Astrocyte (in vitro differentiated cells and primary cell): ENCODE data around the gene KCNQ5. TPM values are rescaled to one million over a fixed set of nuclear protein-coding genes. Genes with fewer than 3 reads are reported as not detected.

Experiments
- DNase-seq: peaks from one replicate; pipeline ENCODE4 v3.0.0-alpha.2; 2010; ENCODE audit warnings: low read depth
- FAIRE-seq: peaks from 2 replicates; lab custom pipeline; 2011; peaks lifted over from hg19 to GRCh38; lab: Jason Lieb, UNC
- H2AFZ ChIP-seq: 2 replicates; pipeline ENCODE4 v1.6.0; 2012; ENCODE audit warnings: low read depth, low read length, inconsistent platforms
- H3K27ac ChIP-seq: 2 replicates; pipeline ENCODE4 v1.5.1; 2011; ENCODE audit warnings: low read depth, low read length, inconsistent platforms
- H3K27me3 ChIP-seq: 2 replicates; pipeline ENCODE4 v1.6.0; 2011; ENCODE audit warnings: low read length, inconsistent platforms; ENCODE audit not compliant: insufficient read depth
- H3K36me3 ChIP-seq: 2 replicates; pipeline ENCODE4 v1.5.1; 2011; ENCODE audit warnings: low read length, inconsistent platforms; ENCODE audit not compliant: insufficient read depth
- H3K4me1 ChIP-seq: 2 replicates; pipeline ENCODE4 v1.5.1; 2011; ENCODE audit warnings: low read length, inconsistent platforms; ENCODE audit not compliant: insufficient read depth
- H3K4me2 ChIP-seq: 2 replicates; pipeline ENCODE4 v1.6.0; 2012; ENCODE audit warnings: low read length, inconsistent platforms
- H3K4me3 ChIP-seq: 2 replicates; pipeline ENCODE4 v1.5.1; 2011; ENCODE audit warnings: low read depth, mild to moderate bottlenecking, low read length, inconsistent platforms; ENCODE audit not compliant: insufficient read depth
- H3K79me2 ChIP-seq: 2 replicates; pipeline ENCODE4 v1.6.0; 2012; ENCODE audit warnings: mild to moderate bottlenecking, low read length, inconsistent platforms; ENCODE audit not compliant: insufficient read depth
- H3K9ac ChIP-seq: 2 replicates; pipeline ENCODE4 v1.6.0; 2012; ENCODE audit warnings: mild to moderate bottlenecking, low read length, inconsistent platforms
- H3K9me3 ChIP-seq: 2 replicates; pipeline ENCODE4 v1.5.1; 2012; ENCODE audit warnings: low read depth, mild to moderate bottlenecking, low read length, inconsistent platforms; ENCODE audit not compliant: insufficient read depth
- H4K20me1 ChIP-seq: 2 replicates; pipeline ENCODE4 v1.6.0; 2012; ENCODE audit warnings: low read length, inconsistent platforms; ENCODE audit not compliant: insufficient read depth
- H3K27ac Mint-ChIP-seq: one replicate; pipeline ENCODE4 v1.8.0; 2021; ENCODE audit warnings: mild to moderate bottlenecking, mixed read lengths; ENCODE audit not compliant: unreplicated experiment
- H3K27me3 Mint-ChIP-seq: one replicate; pipeline ENCODE4 v1.8.0; 2021; ENCODE audit warnings: low read depth, mixed read lengths; ENCODE audit not compliant: unreplicated experiment
- H3K36me3 Mint-ChIP-seq: one replicate; pipeline ENCODE4 v1.8.0; 2021; ENCODE audit warnings: low read depth, mixed read lengths; ENCODE audit not compliant: unreplicated experiment
- H3K4me1 Mint-ChIP-seq: one replicate; pipeline ENCODE4 v1.8.0; 2021; ENCODE audit warnings: low read depth, mixed read lengths; ENCODE audit not compliant: unreplicated experiment
- H3K4me3 Mint-ChIP-seq: one replicate; pipeline ENCODE4 v1.8.0; 2021; ENCODE audit warnings: mild to moderate bottlenecking, moderate library complexity, mixed read lengths; ENCODE audit not compliant: unreplicated experiment
- H3K9me3 Mint-ChIP-seq: one replicate; pipeline ENCODE4 v1.8.0; 2021; ENCODE audit warnings: mild to moderate bottlenecking, mixed read lengths; ENCODE audit not compliant: unreplicated experiment
- CTCF ChIP-seq: IDR thresholded peaks from 2 replicates; pipeline ENCODE4 v1.5.1; 2011; ENCODE audit warnings: low read depth, mild to moderate bottlenecking, inconsistent platforms, low read length, moderate library complexity; ENCODE audit not compliant: insufficient read depth
- EZH2 ChIP-seq: IDR thresholded peaks from 2 replicates; pipeline ENCODE4 v1.6.1; 2012; ENCODE audit warnings: mild to moderate bottlenecking, low read length, inconsistent platforms; ENCODE audit not compliant: insufficient read depth
- total RNA-seq: library from RNA; stranded (reverse); gene quantifications from 2 replicates; pipeline ENCODE4 v1.2.1, GENCODE V29; 2021

Gene KCNQ5
- total RNA-seq, 1 donor from 2014 or later: 2.0 TPM

GRCh38 chr6:72761761-72762160 lies 139.9 kb downstream of the KCNQ5 start:
- no peak overlapping the region for H3K27ac ChIP-seq
- no peak for FAIRE-seq
- no peak overlapping the region for H3K4me3 Mint-ChIP-seq
- H3K27ac Mint-ChIP-seq: no peak overlapping the region
- H3K4me1 Mint-ChIP-seq: peaks cover 9% of the 10 kb centered on the region
- H2AFZ ChIP-seq: no peak overlapping the region
- TF ChIP-seq EZH2: no peak
- TF ChIP-seq CTCF: no peak
- H3K9ac ChIP-seq: no peak overlapping the region
- no peaks in the 10 kb centered on the region for H3K36me3 ChIP-seq
- no peaks in the 10 kb centered on the region for H3K36me3 Mint-ChIP-seq
- H3K4me3 ChIP-seq: no peak overlapping the region
- peaks cover 2% of the 10 kb centered on the region for H3K27me3 Mint-ChIP-seq
- H3K4me2 ChIP-seq: no peak overlapping the region
- no peaks in the 10 kb centered on the region for H3K27me3 ChIP-seq
- no peaks in the 10 kb centered on the region for H3K9me3 Mint-ChIP-seq
- H3K4me1 ChIP-seq: peaks cover 9% of the 10 kb centered on the region
- no peaks in the 10 kb centered on the region for H4K20me1 ChIP-seq
- no peaks in the 10 kb centered on the region for H3K79me2 ChIP-seq
- H3K9me3 ChIP-seq: no peaks in the 10 kb centered on the region
- DNase-seq: no peak

DNA sequence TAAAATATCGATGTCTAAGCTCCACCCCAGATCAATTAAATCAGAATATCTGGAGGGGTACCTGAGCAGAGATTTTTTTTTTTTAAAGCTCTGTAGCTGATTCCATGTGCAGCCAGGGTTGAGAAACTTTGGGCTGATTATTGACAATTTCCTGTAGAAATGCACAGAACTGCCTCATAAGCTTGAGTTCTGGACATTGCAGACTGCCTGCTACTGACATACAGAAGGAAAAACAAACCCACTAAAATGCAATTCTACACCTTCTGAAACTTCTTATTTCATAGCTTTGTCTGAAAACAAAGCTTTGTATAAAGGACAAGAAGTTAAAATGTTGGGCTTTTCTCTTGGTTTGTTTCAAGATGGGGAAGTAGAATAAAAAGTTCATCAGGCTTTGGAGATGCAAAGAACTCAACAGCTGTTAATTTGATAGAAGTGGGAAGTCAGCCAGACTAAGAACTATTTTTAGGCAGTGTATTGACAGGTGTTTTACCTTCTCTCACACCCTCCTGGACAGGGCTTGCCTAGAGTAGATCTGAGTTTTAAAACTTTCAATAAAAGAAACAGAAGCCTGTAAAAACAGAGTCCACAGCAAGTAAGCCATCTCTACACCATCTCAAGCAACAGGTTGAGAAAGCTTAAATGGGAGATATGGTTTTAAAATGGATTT lies 147.7 kb downstream of the KCNQ5 start:
- Mint-ChIP-seq H3K27me3 (no peaks in the 10 kb centered on the region), H3K4me3 (no peak overlapping the region), H3K27ac (no peak overlapping the region), H3K4me1 (no peaks in the 10 kb centered on the region), H3K36me3 (no peaks in the 10 kb centered on the region), H3K9me3 (no peaks in the 10 kb centered on the region)
- TF ChIP-seq CTCF: no peak
- no peak for TF ChIP-seq EZH2
- no peak overlapping the region for H3K4me3 ChIP-seq
- H3K9ac ChIP-seq: no peak overlapping the region
- no peak overlapping the region for H3K27ac ChIP-seq
- no peaks in the 10 kb centered on the region for H4K20me1 ChIP-seq
- no peak overlapping the region for H2AFZ ChIP-seq
- H3K4me2 ChIP-seq: no peak overlapping the region
- H3K36me3 ChIP-seq: no peaks in the 10 kb centered on the region
- DNase-seq (no peak), FAIRE-seq (no peak)
- H3K4me1 ChIP-seq: no peaks in the 10 kb centered on the region
- no peaks in the 10 kb centered on the region for H3K79me2 ChIP-seq
- no peaks in the 10 kb centered on the region for H3K9me3 ChIP-seq
- no peaks in the 10 kb centered on the region for H3K27me3 ChIP-seq

DNA sequence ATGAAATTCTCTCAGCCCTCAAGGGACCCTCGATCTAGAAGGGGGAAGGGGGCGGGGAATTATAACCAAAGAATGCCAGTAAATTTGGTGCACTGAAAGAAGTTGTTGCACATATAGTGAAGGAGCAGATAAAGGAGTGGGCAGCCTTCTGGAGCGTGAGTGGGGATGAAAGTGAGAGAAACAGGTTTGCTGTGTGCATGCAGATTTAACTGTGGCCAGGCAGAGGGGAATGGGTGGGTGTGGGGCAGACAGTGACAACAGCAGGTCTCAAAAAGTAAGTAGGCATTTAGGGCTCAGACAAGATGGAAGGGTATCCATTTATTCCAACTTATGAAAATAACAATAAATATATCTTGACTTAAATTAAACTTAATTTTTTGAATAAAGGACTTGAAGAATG lies 149.1 kb downstream of the KCNQ5 start:
- Histone ChIP-seq H3K4me1 (no peaks in the 10 kb centered on the region), H3K9ac (no peak overlapping the region), H3K27me3 (no peaks in the 10 kb centered on the region), H3K4me3 (no peak overlapping the region), H4K20me1 (no peaks in the 10 kb centered on the region), H3K4me2 (no peak overlapping the region), H2AFZ (no peak overlapping the region), H3K36me3 (no peaks in the 10 kb centered on the region), H3K27ac (no peak overlapping the region), H3K9me3 (no peaks in the 10 kb centered on the region), H3K79me2 (no peaks in the 10 kb centered on the region)
- H3K36me3 Mint-ChIP-seq: no peaks in the 10 kb centered on the region
- no peaks in the 10 kb centered on the region for H3K9me3 Mint-ChIP-seq
- H3K27ac Mint-ChIP-seq: no peak overlapping the region
- H3K4me1 Mint-ChIP-seq: no peaks in the 10 kb centered on the region
- FAIRE-seq: no peak
- H3K27me3 Mint-ChIP-seq: no peaks in the 10 kb centered on the region
- H3K4me3 Mint-ChIP-seq: no peak overlapping the region
- no peak for TF ChIP-seq CTCF
- no peak for TF ChIP-seq EZH2
- DNase-seq: no peak
